Stomach (tissue), 9 donors: ENCODE measurements around the gene KRT9. TPM values are rescaled to one million over a fixed set of nuclear protein-coding genes. Genes with fewer than 3 reads are reported as not detected.

Source experiments
- DNase-seq, 2 donors: peaks; one replicate each; pipeline versions ENCODE4 v3.0.0 to v3.0.0-alpha.2; 2013 to 2019
- H3K27ac ChIP-seq, 5 donors: fragments of 200-600 bp in 4 of 5; sonication (generic) in 4 of 5; one replicate each; pipeline ENCODE4 v1.5.1; 2013 to 2019; ENCODE audit warnings: mild to moderate bottlenecking in 1 of 5, moderate library complexity in 1 of 5
- H3K27me3 ChIP-seq, 3 donors: fragments of 200-600 bp; sonication (generic); one replicate each; pipeline ENCODE4 v1.5.1; 2017 to 2019; ENCODE audit warnings: mixed run types in 1 of 3
- H3K36me3 ChIP-seq, 4 donors: fragments of 200-600 bp; sonication (generic); 1 replicate in 3 of 4; 2 replicates in 1 of 4; pipeline ENCODE4 v1.5.1; 2016 to 2019
- H3K4me1 ChIP-seq, 4 donors: fragments of 200-600 bp; sonication (generic); one replicate each; pipeline ENCODE4 v1.5.1; 2016 to 2019
- H3K4me3 ChIP-seq, 4 donors: fragments of 200-600 bp; sonication (generic) in 3 of 4; one replicate each; pipeline ENCODE4 v1.5.1; 2016 to 2019; ENCODE audit warnings: mild to moderate bottlenecking in 1 of 4
- H3K9me3 ChIP-seq, 4 donors: fragments of 200-600 bp; sonication (generic); one replicate each; pipeline ENCODE4 v1.5.1; 2016 to 2019
- CTCF ChIP-seq, 7 experiments: fragments of 450-650 bp in 4 of 7; fragments of 200-600 bp in 3 of 7; sonication (generic) in 3 of 7; IDR thresholded peaks; one replicate each; pipeline ENCODE4 v1.5.1; 2016 to 2019; ENCODE audit warnings: antibody characterized with exemption in 7 of 7, control low read depth in 2 of 7, mild to moderate bottlenecking in 1 of 7
- EP300 ChIP-seq: sonication (generic); formaldehyde crosslinking; IDR thresholded peaks from one replicate; pipeline ENCODE4 v1.6.1; 2017; ENCODE audit warnings: antibody characterized with exemption
- POLR2A ChIP-seq, 4 donors: fragments of 450-650 bp; IDR thresholded peaks; one replicate each; pipeline ENCODE4 v1.6.1; 2016; ENCODE audit warnings: antibody characterized with exemption in 4 of 4, control low read depth in 2 of 4, mild to moderate bottlenecking in 1 of 4, moderate library complexity in 1 of 4
- POLR2AphosphoS5 ChIP-seq, 3 donors: sonication (generic); formaldehyde crosslinking; IDR thresholded peaks; one replicate each; pipeline ENCODE4 v1.6.1; 2016; ENCODE audit warnings: antibody characterized with exemption in 3 of 3
- WGBS, 5 donors: extraction: QIAGEN DNeasy Blood & Tissue Kit in 3 of 5; methylation state at CpG; one replicate each; pipeline versions ENCODE4 v1.1.5 to v1.1.7; 2013 to 2018; 5-methylcytosine and 5-hydroxymethylcytosine counted together
- intact Hi-C: fragments of 100-400 bp; cut with DNase I; formaldehyde crosslinking; loops from one replicate; pipeline ENCODE4 v1.15.1; 2023; ENCODE audit warnings: low total_unique reads
- polyA plus RNA-seq, 3 donors: library from polyadenylated mRNA; stranded (reverse); fragments of 200-250 nt; gene quantifications; one replicate each; pipeline ENCODE4 v1.2.3, GENCODE V29; 2013
- total RNA-seq, 5 donors: library from RNA; depleted of rRNA; stranded (reverse); fragments of >200 nt; gene quantifications; one replicate each; pipeline versions ENCODE4 v1.1.0 to v1.2.3, GENCODE V29; 2014 to 2016
- donor health status: healthy with polysubstance abuse.
- donor health status: Bipolar disorder and iron deficiency.
- donor health status: healthy.

Gene KRT9
- total and polyA plus RNA-seq, 8 donors: not detected

- H3K27ac ChIP-seq: peak overlapping the region; percentile 80 to 89 (median 85)
- H3K9me3 ChIP-seq: no peaks in the 10 kb centered on the region
- intact Hi-C loops: no loop called here
- H3K4me1 ChIP-seq: peaks cover 12 to 77% (median 51%) of the 10 kb centered on the region in 4 donors
- H3K27me3 ChIP-seq: peaks cover 0 to 53% (median 34%) of the 10 kb centered on the region in 3 donors
- H3K4me3 ChIP-seq: peak overlapping the region; percentile 51 to 63 (median 55)
- 5 to 12% (median 7%) methylated on average over 47 to 62 of the region's 62 CpGs for WGBS, 5 donors
- DNase-seq: peak; percentile 44 to 78
- TF ChIP-seq POLR2AphosphoS5 (IDR thresholded peaks at IDR 0.05) (peak in 1 of 3 donors; percentile 8), CTCF (IDR thresholded peaks at IDR 0.05) (no peak)
- H3K36me3 ChIP-seq: peaks cover 0 to 20% (median 16%) of the 10 kb centered on the region in 4 donors
Measured at GRCh38 chr17:41527063-41528023, 44.5 kb downstream of the KRT9 start.

- no peak for DNase-seq
- Histone ChIP-seq H3K36me3 (peaks cover 0 to 20% (median 16%) of the 10 kb centered on the region in 4 donors), H3K4me3 (peak overlapping the region in 2 of 4 donors; percentile 58 to 63), H3K27me3 (peaks cover 0 to 50% (median 27%) of the 10 kb centered on the region in 3 donors), H3K9me3 (no peaks in the 10 kb centered on the region), H3K4me1 (peaks cover 12 to 74% (median 51%) of the 10 kb centered on the region in 4 donors), H3K27ac (peak overlapping the region in 2 of 5 donors; percentile 7 to 73)
- intact Hi-C loops: no loop called here
- TF ChIP-seq CTCF (IDR thresholded peaks at IDR 0.05) (no peak), EP300 (no peak)
- WGBS, 5 donors: 67 to 87% (median 75%) methylated on average over 11 of the region's 11 CpGs
Measured at GRCh38 chr17:41524261-41524660, 47.6 kb downstream of the KRT9 start.

GRCh38 chr17:41523787-41524186 lies 48.1 kb downstream of the KRT9 start:
- WGBS, 5 donors: 39 to 62% (median 42%) methylated on average over 19 of the region's 19 CpGs
- peaks cover 0 to 20% (median 16%) of the 10 kb centered on the region in 4 donors for H3K36me3 ChIP-seq
- peaks cover 12 to 69% (median 47%) of the 10 kb centered on the region in 4 donors for H3K4me1 ChIP-seq
- peak in 1 of 2 donors; percentile 43 for DNase-seq
- peak overlapping the region in 2 of 5 donors; percentile 7 to 73 for H3K27ac ChIP-seq
- peak overlapping the region in 2 of 4 donors; percentile 58 to 63 for H3K4me3 ChIP-seq
- no peak for TF ChIP-seq POLR2A (IDR thresholded peaks at IDR 0.05)
- TF ChIP-seq EP300: no peak
- no peak for TF ChIP-seq CTCF (IDR thresholded peaks at IDR 0.05)
- TF ChIP-seq POLR2AphosphoS5 (IDR thresholded peaks at IDR 0.05): no peak
- intact Hi-C loops: no loop called here
- H3K9me3 ChIP-seq: no peaks in the 10 kb centered on the region
- H3K27me3 ChIP-seq: peaks cover 0 to 45% (median 22%) of the 10 kb centered on the region in 3 donors

- intact Hi-C loops: no loop called here
- H3K4me1 ChIP-seq: peaks cover 8 to 63% (median 42%) of the 10 kb centered on the region in 4 donors
- WGBS, 5 donors: 40 to 55% (median 53%) methylated on average over 4 of the region's 4 CpGs
- TF ChIP-seq CTCF (IDR thresholded peaks at IDR 0.05) (no peak), POLR2AphosphoS5 (IDR thresholded peaks at IDR 0.05) (no peak), POLR2A (IDR thresholded peaks at IDR 0.05) (no peak), EP300 (no peak)
- peaks cover 0 to 20% (median 16%) of the 10 kb centered on the region in 4 donors for H3K36me3 ChIP-seq
- no peaks in the 10 kb centered on the region for H3K9me3 ChIP-seq
- no peak overlapping the region for H3K4me3 ChIP-seq
- peak overlapping the region in 3 of 5 donors; percentile 49 to 73 (median 72) for H3K27ac ChIP-seq
- H3K27me3 ChIP-seq: peaks cover 0 to 39% (median 16%) of the 10 kb centered on the region in 3 donors
- no peak for DNase-seq
Measured at GRCh38 chr17:41523225-41523593, 48.6 kb downstream of the KRT9 start.
